ENCODE measurements around the gene VEZT. TPM values are rescaled to one million over a fixed set of nuclear protein-coding genes. Genes with fewer than 3 reads are reported as not detected.

VEZT gene
- total RNA-seq, 1 experiment from 2014 or later, result 77.4 TPM

DNA sequence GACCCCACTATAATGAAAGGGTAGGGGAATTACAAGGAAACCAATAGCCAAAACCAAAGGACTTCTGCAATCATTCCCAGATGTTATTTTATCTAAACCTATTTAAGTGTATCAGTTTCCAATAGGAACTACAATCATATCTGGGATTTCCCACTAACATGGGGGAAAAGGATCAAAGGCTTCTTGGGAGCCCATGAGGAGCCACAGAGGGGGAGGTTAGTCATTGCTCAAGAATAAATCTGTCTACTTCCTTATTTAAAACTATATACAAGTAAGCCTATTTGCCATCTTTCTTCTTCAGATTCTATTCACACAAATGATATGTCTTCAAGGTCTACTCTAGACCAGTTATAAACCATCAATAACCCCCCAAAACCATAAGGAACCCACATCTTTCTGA, 33.5 kb upstream of the VEZT start:
- no peak for DNase-seq
- Histone ChIP-seq H3K4me1 (peaks cover 19% of the 10 kb centered on the region), H3K36me3 (ENCODE audit: control insufficient read depth, insufficient read depth, low read length) (no peaks in the 10 kb centered on the region; the same call in 1 of the 2 replicates), H3K27me3 (replicated peaks; ENCODE audit: control insufficient read depth, insufficient read depth, low read length) (no peaks in the 10 kb centered on the region), H3K4me3 (ENCODE audit: low read depth, low read length) (no peak overlapping the region), H3K9me3 (no peaks in the 10 kb centered on the region)
- H3K27ac Mint-ChIP-seq (ENCODE audit: unreplicated experiment), result peak overlapping the region; percentile 63
- H3K27me3 Mint-ChIP-seq (ENCODE audit: insufficient read depth, unreplicated experiment), result no peaks in the 10 kb centered on the region
- H3K9me3 Mint-ChIP-seq (ENCODE audit: unreplicated experiment), result no peaks in the 10 kb centered on the region
- intact Hi-C loops (cut with micrococcal nuclease; ENCODE audit: unreplicated experiment), result no loop called here
- ChIA-PET POLR2A (no interaction called here), CTCF (no interaction called here)
- no peak overlapping the region for H3K4me3 Mint-ChIP-seq (ENCODE audit: unreplicated experiment)
- H3K4me1 Mint-ChIP-seq (ENCODE audit: low read depth, unreplicated experiment), result peaks cover 12% of the 10 kb centered on the region
- BruUV-seq (replicated peaks), result no TSS peak
- H3K36me3 Mint-ChIP-seq (ENCODE audit: insufficient read depth, unreplicated experiment), result peaks cover 19% of the 10 kb centered on the region
- TF ChIP-seq, protein P1, sequence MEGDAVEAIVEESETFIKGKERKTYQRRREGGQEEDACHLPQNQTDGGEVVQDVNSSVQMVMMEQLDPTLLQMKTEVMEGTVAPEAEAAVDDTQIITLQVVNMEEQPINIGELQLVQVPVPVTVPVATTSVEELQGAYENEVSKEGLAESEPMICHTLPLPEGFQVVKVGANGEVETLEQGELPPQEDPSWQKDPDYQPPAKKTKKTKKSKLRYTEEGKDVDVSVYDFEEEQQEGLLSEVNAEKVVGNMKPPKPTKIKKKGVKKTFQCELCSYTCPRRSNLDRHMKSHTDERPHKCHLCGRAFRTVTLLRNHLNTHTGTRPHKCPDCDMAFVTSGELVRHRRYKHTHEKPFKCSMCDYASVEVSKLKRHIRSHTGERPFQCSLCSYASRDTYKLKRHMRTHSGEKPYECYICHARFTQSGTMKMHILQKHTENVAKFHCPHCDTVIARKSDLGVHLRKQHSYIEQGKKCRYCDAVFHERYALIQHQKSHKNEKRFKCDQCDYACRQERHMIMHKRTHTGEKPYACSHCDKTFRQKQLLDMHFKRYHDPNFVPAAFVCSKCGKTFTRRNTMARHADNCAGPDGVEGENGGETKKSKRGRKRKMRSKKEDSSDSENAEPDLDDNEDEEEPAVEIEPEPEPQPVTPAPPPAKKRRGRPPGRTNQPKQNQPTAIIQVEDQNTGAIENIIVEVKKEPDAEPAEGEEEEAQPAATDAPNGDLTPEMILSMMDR (IDR thresholded peaks at IDR 0.05; ENCODE audit: insufficient read depth in 1 of 2, low read depth in 1 of 2, low read length in 1 of 2, severe bottlenecking in 1 of 2, unreplicated experiment in 1 of 2), result no peak

DNA sequence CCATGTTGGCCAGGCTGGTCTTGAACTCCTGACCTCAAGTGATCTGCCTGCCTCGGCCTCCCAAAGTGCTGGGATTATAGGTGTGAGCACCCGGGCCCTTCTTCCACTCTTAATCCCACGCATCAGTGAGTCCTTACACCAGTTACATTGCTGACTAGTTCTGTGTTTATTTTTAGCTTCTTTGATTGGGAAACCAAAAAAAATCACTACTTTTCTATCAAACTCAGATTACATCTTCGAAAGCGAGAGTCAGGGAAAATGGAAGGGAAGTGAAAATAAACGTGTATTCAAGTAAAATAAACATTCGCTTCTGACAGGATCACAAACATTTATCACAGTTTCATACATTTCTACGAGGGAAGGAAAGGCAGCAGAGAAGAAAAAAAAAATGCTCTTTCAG, 32.5 kb upstream of the VEZT start:
- no peak for DNase-seq
- H3K36me3 Mint-ChIP-seq (ENCODE audit: insufficient read depth, unreplicated experiment), result peaks cover 19% of the 10 kb centered on the region
- no peak overlapping the region for H3K4me3 ChIP-seq (ENCODE audit: low read depth, low read length)
- H3K27ac Mint-ChIP-seq (ENCODE audit: unreplicated experiment), result no peak overlapping the region
- CTCF ChIA-PET, result no interaction called here
- no TSS peak for BruUV-seq (replicated peaks)
- H3K27me3 ChIP-seq (replicated peaks; ENCODE audit: control insufficient read depth, insufficient read depth, low read length), result no peaks in the 10 kb centered on the region
- H3K9me3 Mint-ChIP-seq (ENCODE audit: unreplicated experiment), result no peaks in the 10 kb centered on the region
- peaks cover 13% of the 10 kb centered on the region for H3K4me1 Mint-ChIP-seq (ENCODE audit: low read depth, unreplicated experiment)
- H3K4me3 Mint-ChIP-seq (ENCODE audit: unreplicated experiment), result no peak overlapping the region
- TF ChIP-seq, protein P1 (IDR thresholded peaks at IDR 0.05; ENCODE audit: insufficient read depth in 1 of 2, low read depth in 1 of 2, low read length in 1 of 2, severe bottlenecking in 1 of 2, unreplicated experiment in 1 of 2), result no peak
- POLR2A ChIA-PET, result no interaction called here
- no peaks in the 10 kb centered on the region; the same call in 1 of the 2 replicates for H3K36me3 ChIP-seq (ENCODE audit: control insufficient read depth, insufficient read depth, low read length)
- H3K27me3 Mint-ChIP-seq (ENCODE audit: insufficient read depth, unreplicated experiment), result no peaks in the 10 kb centered on the region
- peaks cover 18% of the 10 kb centered on the region for H3K4me1 ChIP-seq
- H3K9me3 ChIP-seq, result no peaks in the 10 kb centered on the region
- intact Hi-C loops (cut with micrococcal nuclease; ENCODE audit: unreplicated experiment), result no loop called here

DNA sequence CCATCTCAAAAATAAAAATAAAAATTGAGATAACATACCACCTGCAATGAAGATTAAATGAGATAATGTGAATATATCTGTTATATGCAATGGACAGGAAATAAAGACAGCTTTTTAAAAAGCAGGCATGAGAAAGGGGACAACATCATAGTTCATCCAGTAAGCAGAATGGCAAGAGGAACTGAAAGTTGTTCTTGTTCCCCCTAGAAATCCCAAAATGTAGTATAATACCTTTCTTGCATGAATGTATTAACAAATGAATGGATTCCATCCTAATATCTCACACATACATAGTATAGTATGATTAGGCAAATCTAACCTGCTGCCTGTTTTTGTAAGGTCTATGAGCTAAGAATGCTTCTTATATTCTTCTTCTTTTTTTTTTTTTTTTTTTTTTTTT, 31.8 kb upstream of the VEZT start:
- H3K27me3 ChIP-seq (replicated peaks; ENCODE audit: control insufficient read depth, insufficient read depth, low read length), result no peaks in the 10 kb centered on the region
- peaks cover 19% of the 10 kb centered on the region for H3K36me3 Mint-ChIP-seq (ENCODE audit: insufficient read depth, unreplicated experiment)
- no peaks in the 10 kb centered on the region for H3K9me3 ChIP-seq
- H3K27me3 Mint-ChIP-seq (ENCODE audit: insufficient read depth, unreplicated experiment), result no peaks in the 10 kb centered on the region
- H3K4me1 ChIP-seq, result peaks cover 18% of the 10 kb centered on the region
- H3K36me3 ChIP-seq (ENCODE audit: control insufficient read depth, insufficient read depth, low read length), result no peaks in the 10 kb centered on the region
- no peak overlapping the region for H3K4me3 Mint-ChIP-seq (ENCODE audit: unreplicated experiment)
- ChIA-PET CTCF (no interaction called here), POLR2A (no interaction called here)
- H3K4me3 ChIP-seq (ENCODE audit: low read depth, low read length), result no peak overlapping the region
- DNase-seq, result no peak
- no peak overlapping the region for H3K27ac Mint-ChIP-seq (ENCODE audit: unreplicated experiment)
- no TSS peak for BruUV-seq (replicated peaks)
- TF ChIP-seq, protein P1 (IDR thresholded peaks at IDR 0.05; ENCODE audit: insufficient read depth in 1 of 2, low read depth in 1 of 2, low read length in 1 of 2, severe bottlenecking in 1 of 2, unreplicated experiment in 1 of 2), result no peak
- no peaks in the 10 kb centered on the region for H3K9me3 Mint-ChIP-seq (ENCODE audit: unreplicated experiment)
- peaks cover 13% of the 10 kb centered on the region for H3K4me1 Mint-ChIP-seq (ENCODE audit: low read depth, unreplicated experiment)
- intact Hi-C loops (cut with micrococcal nuclease; ENCODE audit: unreplicated experiment), result no loop called here
